Transverse colon (tissue), 4 donors: ENCODE data around the gene CRIP1. TPM values are rescaled to one million over a fixed set of nuclear protein-coding genes. Genes with fewer than 3 reads are reported as not detected.

Experiments used
- DNase-seq: peaks from one replicate; pipeline ENCODE4 v3.0.0-alpha.2; 2019
- H3K27ac ChIP-seq, 4 donors: fragments of 200-600 bp; sonication (generic); 2 replicates each; pipeline ENCODE4 v1.5.1; 2016 to 2018; ENCODE audit warnings: inconsistent platforms in 4 of 4
- H3K27me3 ChIP-seq: fragments of 200-600 bp; sonication (generic); 2 replicates; pipeline ENCODE4 v1.5.1; 2017; ENCODE audit warnings: inconsistent platforms
- H3K36me3 ChIP-seq, 4 donors: fragments of 200-600 bp; sonication (generic); 2 replicates each; pipeline ENCODE4 v1.5.1; 2017 to 2019; ENCODE audit warnings: inconsistent platforms in 4 of 4
- H3K4me1 ChIP-seq, 4 donors: fragments of 200-600 bp; sonication (generic); 2 replicates each; pipeline ENCODE4 v1.5.1; 2017 to 2020; ENCODE audit warnings: inconsistent platforms in 4 of 4
- H3K4me3 ChIP-seq, 4 donors: fragments of 200-600 bp; sonication (generic); 1 replicate in 1 of 4; 2 replicates in 3 of 4; pipeline versions ENCODE4 v1.5.1 to v1.6.1; 2017 to 2019; ENCODE audit warnings: inconsistent platforms in 4 of 4
- H3K9me3 ChIP-seq, 2 donors: fragments of 200-600 bp; sonication (generic); 2 replicates each; pipeline ENCODE4 v1.5.1; 2017 to 2019; ENCODE audit warnings: inconsistent platforms in 2 of 2
- CTCF ChIP-seq, 5 experiments: fragments of 200-600 bp in 3 of 5; fragments of 450-650 bp in 2 of 5; sonication (generic) in 3 of 5; IDR thresholded peaks; 1 replicate in 2 of 5; 2 replicates in 3 of 5; pipeline ENCODE4 v1.5.1; 2016 to 2017; ENCODE audit warnings: antibody characterized with exemption in 5 of 5, inconsistent platforms in 3 of 5, mild to moderate bottlenecking in 2 of 5, moderate library complexity in 1 of 5
- EP300 ChIP-seq: sonication (generic); formaldehyde crosslinking; IDR thresholded peaks from one replicate; pipeline ENCODE4 v1.6.1; 2017; ENCODE audit warnings: antibody characterized with exemption, low read depth
- POLR2A ChIP-seq: fragments of 450-650 bp; IDR thresholded peaks from one replicate; pipeline ENCODE4 v1.6.1; 2016; ENCODE audit warnings: antibody characterized with exemption, mild to moderate bottlenecking, moderate library complexity
- POLR2AphosphoS5 ChIP-seq, 3 donors: sonication (generic); formaldehyde crosslinking; IDR thresholded peaks; one replicate each; pipeline ENCODE4 v1.6.1; 2016; ENCODE audit warnings: antibody characterized with exemption in 3 of 3
- WGBS, 2 donors: methylation state at CpG; one replicate each; pipeline ENCODE4 v1.1.5; 2018; ENCODE audit warnings: low coverage in 1 of 2; 5-methylcytosine and 5-hydroxymethylcytosine counted together
- in situ Hi-C, 4 donors: fragments of 200-750 bp; cut with MboI; loops; one replicate each; pipeline versions ENCODE4 v1.15.0 to v1.15.1; 2017; ENCODE audit warnings: low sequenced_read_pairs in 3 of 4, low pct_ligation_motif_present in 1 of 4, low pct_unique_long_range_greater_than_20kb in 1 of 4
- intact Hi-C: fragments of 100-400 bp; cut with DNase I; formaldehyde crosslinking; loops from one replicate; pipeline ENCODE4 v1.15.1; 2023; ENCODE audit warnings: low total_unique reads
- total RNA-seq, 4 donors: library from RNA; depleted of rRNA; stranded (reverse); fragments of >200 nt; gene quantifications; one replicate each; pipeline ENCODE4 v1.1.0, GENCODE V29; 2016

Gene CRIP1
- total RNA-seq, 4 donors from 2014 or later = 16.9 to 246 (median 63.0) TPM; not detected in 1

- peak; percentile 62 for DNase-seq
- H3K27me3 ChIP-seq = peaks cover 33% of the 10 kb centered on the region
- intact Hi-C loops = loop anchor here (1.0 kb wide), 1 partner anchor 14 kb away; no protein-coding TSS in a partner anchor
Measured at GRCh38 chr14:105537580-105538474, 51.1 kb downstream of the CRIP1 start.

More at GRCh38 chr14:105537580-105538474, 51.1 kb downstream of the CRIP1 start:
- no peaks in the 10 kb centered on the region for H3K9me3 ChIP-seq
- no peaks in the 10 kb centered on the region for H3K36me3 ChIP-seq
- H3K27ac ChIP-seq = no peak overlapping the region
- H3K4me1 ChIP-seq = no peaks in the 10 kb centered on the region
- no peak overlapping the region for H3K4me3 ChIP-seq
- in situ Hi-C loops = no loop called here
- WGBS, 2 donors = 17 to 63% methylated on average over 1 to 24 of the region's 30 CpGs
- TF ChIP-seq POLR2A (no peak), EP300 (no peak), CTCF (IDR thresholded peaks at IDR 0.05) (peak; percentile 68 to 99 (median 99)), POLR2AphosphoS5 (IDR thresholded peaks at IDR 0.05) (no peak)

Other genes with a start within 250 kb of the CRIP1 start
- gene BTBD6, start 238.4 kb upstream of the CRIP1 start, total RNA-seq = 10 to 100 TPM; 52.2 to 69.6 (median 64.4) TPM
- 10 to 100 TPM; 36.2 to 93.9 (median 62.6) TPM for gene BRF1, start 185.9 kb upstream of the CRIP1 start, total RNA-seq
- 100 to 1,000 TPM in 2 of 4 donors, 10 to 100 TPM in 2; 63.0 to 249 (median 135) TPM for gene PACS2, start 172.1 kb upstream of the CRIP1 start, total RNA-seq
- gene TEX22, start 88.3 kb upstream of the CRIP1 start, total RNA-seq = under 1 TPM in 1 of 4 donors, not detected in 3; 0.41 TPM
- 100 to 1,000 TPM in 2 of 4 donors, 10 to 100 TPM in 2; 79.4 to 293 (median 106) TPM for gene MTA1, start 67.1 kb upstream of the CRIP1 start, total RNA-seq
- 10 to 100 TPM; 11.2 to 67.3 (median 22.4) TPM for gene CRIP2, start 12.1 kb upstream of the CRIP1 start, total RNA-seq
- gene TEDC1, start 4.4 kb downstream of the CRIP1 start, total RNA-seq = 10 to 100 TPM; 10.8 to 52.9 (median 29.5) TPM
- gene TMEM121, start 39.7 kb downstream of the CRIP1 start, total RNA-seq = under 1 TPM in 2 of 4 donors, not detected in 2; 0.48 to 0.96 TPM